ENCODE measurements around the gene PCDHA12. TPM values are rescaled to one million over a fixed set of nuclear protein-coding genes. Genes with fewer than 3 reads are reported as not detected.
"Not testable (repeated sequence)": the region's sequence is repeated elsewhere in the genome, so short reads cannot be mapped to it uniquely, and the experiment has no call there.

The PCDHA12 gene
- total RNA-seq, result 1 to 10 TPM in 3 of 4 donors, under 1 TPM in 1; 0.66 to 4.8 (median 2.5) TPM

- intact Hi-C loops (cut with DNase I), result no loop called here
- no peaks in the 10 kb centered on the region for H3K4me1 ChIP-seq
- peaks cover 0 to 47% (median 24%) of the 10 kb centered on the region in 4 donors for H3K9me3 ChIP-seq
- H3K4me3 ChIP-seq, result peak within 1 kb of the TSS in 3 of 4 donors; percentile 32 to 51 (median 38)
- no peak for DNase-seq (ENCODE audit: extremely low spot score)
- H3K27ac ChIP-seq (replicated peaks in 1 of 4), result peak within 1 kb of the TSS in 2 of 4 donors; percentile 2 to 20
- H3K36me3 ChIP-seq, result no peaks in the 10 kb centered on the region
- peaks cover 0 to 74% (median 7%) of the 10 kb centered on the region in 4 donors for H3K27me3 ChIP-seq
- TF ChIP-seq EP300 (IDR thresholded peaks at IDR 0.05) (no peak), CTCF (IDR thresholded peaks at IDR 0.05) (peak in 2 of 3 experiments; percentile 12 to 16)
- WGBS, result 25% methylated on average over 33 of the region's 47 CpGs
These were observed at the start of gene PCDHA12 for GRCh38 chr5:140875085-140876065. Gene PCDHA12 (plus strand): TSS chr5:140875308. CDS start chr5:140875473, 165 bp downstream.

GRCh38 chr5:140827704-140828361 is 47.3 kb upstream of the PCDHA12 start, which contains the start of gene PCDHA6:
Gene PCDHA6 (plus strand): TSS chr5:140827960. CDS start chr5:140828092, 132 bp downstream.
- peaks cover 0 to 45% (median 36%) of the 10 kb centered on the region in 4 donors for H3K9me3 ChIP-seq
- intact Hi-C loops (cut with DNase I), result no loop called here
- peaks cover 0 to 75% (median 11%) of the 10 kb centered on the region in 4 donors for H3K27me3 ChIP-seq

GRCh38 chr5:140828362-140828737 is 46.8 kb upstream of the PCDHA12 start:
- TF ChIP-seq CTCF (IDR thresholded peaks at IDR 0.05), result no peak
- TF ChIP-seq EP300 (IDR thresholded peaks at IDR 0.05), result no peak
- TF ChIP-seq POLR2A (IDR thresholded peaks at IDR 0.05; ENCODE audit: low read depth), result no peak
- no peak for TF ChIP-seq POLR2AphosphoS5 (IDR thresholded peaks at IDR 0.05)
- WGBS, result 33% methylated on average over 9 of the region's 18 CpGs
- no peak overlapping the region for H3K27ac ChIP-seq (replicated peaks in 1 of 4)
- H3K4me3 ChIP-seq, result peak overlapping the region; percentile 1 to 48 (median 20)
- no peaks in the 10 kb centered on the region for H3K4me1 ChIP-seq
- peaks cover 0 to 74% (median 11%) of the 10 kb centered on the region in 4 donors for H3K27me3 ChIP-seq
- peaks cover 0 to 40% (median 32%) of the 10 kb centered on the region in 4 donors for H3K9me3 ChIP-seq
- intact Hi-C loops (cut with DNase I), result no loop called here
- no peaks in the 10 kb centered on the region for H3K36me3 ChIP-seq
- no peak for DNase-seq (ENCODE audit: extremely low spot score)

More at GRCh38 chr5:140827704-140828361, 47.3 kb upstream of the PCDHA12 start, which contains the start of gene PCDHA6:
- Histone ChIP-seq H3K27ac (replicated peaks in 1 of 4) (no peak within 1 kb of the TSS), H3K4me1 (no peaks in the 10 kb centered on the region), H3K36me3 (no peaks in the 10 kb centered on the region), H3K4me3 (peak within 1 kb of the TSS; percentile 1 to 48 (median 20))
- no peak for DNase-seq (ENCODE audit: extremely low spot score)
- WGBS, result 17% methylated on average over 26 of the region's 27 CpGs
- no peak for TF ChIP-seq POLR2AphosphoS5 (IDR thresholded peaks at IDR 0.05)
- TF ChIP-seq CTCF (IDR thresholded peaks at IDR 0.05), result peak in 1 of 3 experiments; percentile 12

GRCh38 chr5:140829511-140830501 is 45.3 kb upstream of the PCDHA12 start:
- DNase-seq (ENCODE audit: extremely low spot score); H3K4me1 ChIP-seq; H3K27ac ChIP-seq (replicated peaks in 1 of 4); intact Hi-C loops (cut with DNase I); H3K4me3 ChIP-seq; H3K36me3 ChIP-seq: not testable (repeated sequence)
- Histone ChIP-seq H3K27me3 (peaks cover 0 to 72% (median 16%) of the 10 kb centered on the region in 4 donors), H3K9me3 (peaks cover 0 to 41% (median 36%) of the 10 kb centered on the region in 4 donors)
- WGBS, result 42% methylated on average over 82 of the region's 106 CpGs
